ENCODE results near the gene MAX.
A peak's percentile ranks its signal among the peaks of the same experiment; 100 is the strongest.

MAX gene

GRCh38 chr14:65137648-65138307 lies 35.5 kb upstream of the MAX start:
- H2AFZ ChIP-seq (ENCODE audit: low read length): no peak overlapping the region
- H3K27me3 ChIP-seq (ENCODE audit: control insufficient read depth in 3 of 3, insufficient read depth in 3 of 3, low read depth in 1 of 3, low read length in 3 of 3): peaks cover 0 to 9% (median 0%) of the 10 kb centered on the region in 3 experiments
- no peaks in the 10 kb centered on the region for H3K9me3 ChIP-seq (replicated peaks in 1 of 2; ENCODE audit: control insufficient read depth in 2 of 2, insufficient read depth in 1 of 2, low read depth in 1 of 2, low read length in 2 of 2)
- H3K4me3 ChIP-seq (ENCODE audit: low read length in 2 of 2): no peak overlapping the region
- H3K14ac ChIP-seq (ENCODE audit: low read length): no peak overlapping the region
- no peak overlapping the region for H2BK120ac ChIP-seq (ENCODE audit: low read depth, low read length)
- no peak overlapping the region for H2BK15ac ChIP-seq (ENCODE audit: low read length)
- no peaks in the 10 kb centered on the region for H3K4me1 ChIP-seq (ENCODE audit: control insufficient read depth in 2 of 2, insufficient read depth in 1 of 2, low read depth in 1 of 2, low read length in 2 of 2)
- H3K4ac ChIP-seq (ENCODE audit: low read length): no peak overlapping the region
- no peak overlapping the region for H2AK5ac ChIP-seq (ENCODE audit: low read depth, low read length)
- no peak overlapping the region for H2BK12ac ChIP-seq (ENCODE audit: low read length)
- H3K4me2 ChIP-seq (ENCODE audit: insufficient read depth, low read length, poor library complexity, severe bottlenecking): no peak overlapping the region
- no peak overlapping the region for H3K9ac ChIP-seq (ENCODE audit: low read depth, low read length, poor library complexity)
- H2BK5ac ChIP-seq (ENCODE audit: low read length): no peak overlapping the region
- no peak overlapping the region for H4K91ac ChIP-seq (ENCODE audit: low read depth, low read length, poor library complexity)
- H3K36me3 ChIP-seq (replicated peaks in 1 of 2; ENCODE audit: control insufficient read depth in 2 of 2, insufficient read depth in 2 of 2, low read length in 2 of 2): no peaks in the 10 kb centered on the region
- H3K27ac ChIP-seq (replicated peaks; ENCODE audit: low read length): no peak overlapping the region
- DNase-seq (ENCODE audit: low spot score): no peak
- H3K18ac ChIP-seq (ENCODE audit: low read length): no peak overlapping the region
- H3K79me1 ChIP-seq (ENCODE audit: low read depth, low read length): no peaks in the 10 kb centered on the region
- WGBS, 2 donors (ENCODE audit: extremely low coverage in 2 of 2, insufficient read length in 2 of 2, insufficient replicate concordance in 1 of 2): no CpG with 5 or more reads among the region's 9 CpGs
- H4K8ac ChIP-seq (ENCODE audit: low read depth, low read length): no peak overlapping the region
- H3K23ac ChIP-seq (ENCODE audit: low read depth, low read length, poor library complexity): no peak overlapping the region

- no peak overlapping the region for H4K8ac ChIP-seq (ENCODE audit: low read depth, low read length)
- H3K9me3 ChIP-seq (replicated peaks in 1 of 2; ENCODE audit: control insufficient read depth in 2 of 2, insufficient read depth in 1 of 2, low read depth in 1 of 2, low read length in 2 of 2): no peaks in the 10 kb centered on the region
- H2AFZ ChIP-seq (ENCODE audit: low read length): no peak overlapping the region
- H2BK120ac ChIP-seq (ENCODE audit: low read depth, low read length): no peak overlapping the region
- DNase-seq (ENCODE audit: low spot score): no peak
- no peak overlapping the region for H3K4me2 ChIP-seq (ENCODE audit: insufficient read depth, low read length, poor library complexity, severe bottlenecking)
- no peak overlapping the region for H3K14ac ChIP-seq (ENCODE audit: low read length)
- no peak overlapping the region for H3K23ac ChIP-seq (ENCODE audit: low read depth, low read length, poor library complexity)
- H3K9ac ChIP-seq (ENCODE audit: low read depth, low read length, poor library complexity): no peak overlapping the region
- no peak overlapping the region for H2BK12ac ChIP-seq (ENCODE audit: low read length)
- H3K79me1 ChIP-seq (ENCODE audit: low read depth, low read length): no peaks in the 10 kb centered on the region
- no peaks in the 10 kb centered on the region for H3K36me3 ChIP-seq (replicated peaks in 1 of 2; ENCODE audit: control insufficient read depth in 2 of 2, insufficient read depth in 2 of 2, low read length in 2 of 2)
- WGBS, 2 donors (ENCODE audit: extremely low coverage in 2 of 2, insufficient read length in 2 of 2, insufficient replicate concordance in 1 of 2): no CpG with 5 or more reads among the region's 12 CpGs
- peak overlapping the region; percentile 41 for H3K18ac ChIP-seq (ENCODE audit: low read length)
- no peak overlapping the region for H3K27ac ChIP-seq (replicated peaks; ENCODE audit: low read length)
- H2BK15ac ChIP-seq (ENCODE audit: low read length): no peak overlapping the region
- no peak overlapping the region for H2AK5ac ChIP-seq (ENCODE audit: low read depth, low read length)
- H3K4me3 ChIP-seq (ENCODE audit: low read length in 2 of 2): no peak overlapping the region
- H4K91ac ChIP-seq (ENCODE audit: low read depth, low read length, poor library complexity): no peak overlapping the region
- H3K4me1 ChIP-seq (ENCODE audit: control insufficient read depth in 2 of 2, insufficient read depth in 1 of 2, low read depth in 1 of 2, low read length in 2 of 2): peaks cover 0 to 1% of the 10 kb centered on the region in 2 donors
- no peak overlapping the region for H3K4ac ChIP-seq (ENCODE audit: low read length)
- peaks cover 0 to 4% (median 0%) of the 10 kb centered on the region in 3 experiments for H3K27me3 ChIP-seq (ENCODE audit: control insufficient read depth in 3 of 3, insufficient read depth in 3 of 3, low read depth in 1 of 3, low read length in 3 of 3)
- peak overlapping the region; percentile 42 for H2BK5ac ChIP-seq (ENCODE audit: low read length)
Measured at GRCh38 chr14:65134651-65135579, 32.6 kb upstream of the MAX start.

GRCh38 chr14:65132855-65133254 lies 30.5 kb upstream of the MAX start:
- WGBS, 2 donors (ENCODE audit: extremely low coverage in 2 of 2, insufficient read length in 2 of 2, insufficient replicate concordance in 1 of 2): no CpG with 5 or more reads among the region's 8 CpGs
- no peak overlapping the region for H3K4ac ChIP-seq (ENCODE audit: low read length)

GRCh38 chr14:65131301-65131701 lies 29.0 kb upstream of the MAX start:
- Histone ChIP-seq H3K4me3 (ENCODE audit: low read length in 2 of 2) (no peak overlapping the region), H2AK5ac (ENCODE audit: low read depth, low read length) (no peak overlapping the region), H3K36me3 (replicated peaks in 1 of 2; ENCODE audit: control insufficient read depth in 2 of 2, insufficient read depth in 2 of 2, low read length in 2 of 2) (no peaks in the 10 kb centered on the region), H3K79me1 (ENCODE audit: low read depth, low read length) (no peaks in the 10 kb centered on the region), H3K9ac (ENCODE audit: low read depth, low read length, poor library complexity) (no peak overlapping the region), H3K4me1 (ENCODE audit: control insufficient read depth in 2 of 2, insufficient read depth in 1 of 2, low read depth in 1 of 2, low read length in 2 of 2) (peaks cover 0 to 1% of the 10 kb centered on the region in 2 donors), H3K4me2 (ENCODE audit: insufficient read depth, low read length, poor library complexity, severe bottlenecking) (no peak overlapping the region), H2BK12ac (ENCODE audit: low read length) (no peak overlapping the region), H2BK5ac (ENCODE audit: low read length) (no peak overlapping the region), H3K14ac (ENCODE audit: low read length) (no peak overlapping the region), H4K8ac (ENCODE audit: low read depth, low read length) (no peak overlapping the region), H3K4ac (ENCODE audit: low read length) (no peak overlapping the region), H2BK15ac (ENCODE audit: low read length) (no peak overlapping the region), H2BK120ac (ENCODE audit: low read depth, low read length) (no peak overlapping the region), H4K91ac (ENCODE audit: low read depth, low read length, poor library complexity) (no peak overlapping the region), H3K27ac (replicated peaks; ENCODE audit: low read length) (no peak overlapping the region), H3K18ac (ENCODE audit: low read length) (no peak overlapping the region), H3K23ac (ENCODE audit: low read depth, low read length, poor library complexity) (peak overlapping the region; percentile 94), H2AFZ (ENCODE audit: low read length) (no peak overlapping the region), H3K9me3 (replicated peaks in 1 of 2; ENCODE audit: control insufficient read depth in 2 of 2, insufficient read depth in 1 of 2, low read depth in 1 of 2, low read length in 2 of 2) (no peaks in the 10 kb centered on the region), H3K27me3 (ENCODE audit: control insufficient read depth in 3 of 3, insufficient read depth in 3 of 3, low read depth in 1 of 3, low read length in 3 of 3) (no peaks in the 10 kb centered on the region)
- no peak for DNase-seq (ENCODE audit: low spot score)
- WGBS, 2 donors (ENCODE audit: extremely low coverage in 2 of 2, insufficient read length in 2 of 2, insufficient replicate concordance in 1 of 2): no CpG with 5 or more reads among the region's 7 CpGs

More at GRCh38 chr14:65132855-65133254, 30.5 kb upstream of the MAX start:
- Histone ChIP-seq H3K14ac (ENCODE audit: low read length) (no peak overlapping the region), H2AK5ac (ENCODE audit: low read depth, low read length) (no peak overlapping the region), H3K9ac (ENCODE audit: low read depth, low read length, poor library complexity) (no peak overlapping the region), H3K9me3 (replicated peaks in 1 of 2; ENCODE audit: control insufficient read depth in 2 of 2, insufficient read depth in 1 of 2, low read depth in 1 of 2, low read length in 2 of 2) (no peaks in the 10 kb centered on the region), H3K4me1 (ENCODE audit: control insufficient read depth in 2 of 2, insufficient read depth in 1 of 2, low read depth in 1 of 2, low read length in 2 of 2) (peaks cover 0 to 1% of the 10 kb centered on the region in 2 donors), H3K4me2 (ENCODE audit: insufficient read depth, low read length, poor library complexity, severe bottlenecking) (no peak overlapping the region), H3K27ac (replicated peaks; ENCODE audit: low read length) (no peak overlapping the region), H3K23ac (ENCODE audit: low read depth, low read length, poor library complexity) (no peak overlapping the region), H3K36me3 (replicated peaks in 1 of 2; ENCODE audit: control insufficient read depth in 2 of 2, insufficient read depth in 2 of 2, low read length in 2 of 2) (no peaks in the 10 kb centered on the region), H3K4me3 (ENCODE audit: low read length in 2 of 2) (no peak overlapping the region), H2BK120ac (ENCODE audit: low read depth, low read length) (no peak overlapping the region), H3K18ac (ENCODE audit: low read length) (no peak overlapping the region), H2BK12ac (ENCODE audit: low read length) (no peak overlapping the region), H3K79me1 (ENCODE audit: low read depth, low read length) (no peaks in the 10 kb centered on the region), H4K91ac (ENCODE audit: low read depth, low read length, poor library complexity) (no peak overlapping the region), H2BK15ac (ENCODE audit: low read length) (no peak overlapping the region), H2AFZ (ENCODE audit: low read length) (no peak overlapping the region), H4K8ac (ENCODE audit: low read depth, low read length) (no peak overlapping the region), H2BK5ac (ENCODE audit: low read length) (no peak overlapping the region), H3K27me3 (ENCODE audit: control insufficient read depth in 3 of 3, insufficient read depth in 3 of 3, low read depth in 1 of 3, low read length in 3 of 3) (peaks cover 0 to 4% (median 0%) of the 10 kb centered on the region in 3 experiments)
- no peak for DNase-seq (ENCODE audit: low spot score)

Measured in neuronal stem cell (in vitro differentiated cells).